K562 (cell line): ENCODE results near the gene SLC7A1. TPM values are rescaled to one million over a fixed set of nuclear protein-coding genes. Genes with fewer than 3 reads are reported as not detected.
A peak's percentile ranks its signal among the peaks of the same experiment; 100 is the strongest.

Experiments used
- ATAC-seq: fragments of 200-7000 bp; cut with Tn5 transposase; 3 replicates; pipeline ENCODE4 v1.9.1; 2020; ENCODE audit warnings: moderate library complexity
- BruUV-seq: library from RNA; stranded (reverse); fragments of 400-500 nt; replicated peaks from 2 replicates; lab custom pipeline; 2021; lab: Mats Ljungman, UMichigan
- CTCF ChIA-PET: fragments of 300-600 bp; formaldehyde crosslinking; extraction: SDS; loops from one replicate; lab custom pipeline; 2021; ENCODE audit warnings: low intra/inter-chr PET ratio; lab: Yijun Ruan, JAX
- POLR2A ChIA-PET: fragments of 300-600, 350-650 bp; sonication (Branson Sonifier 250); formaldehyde crosslinking; extraction: SDS; loops from one replicate; lab custom pipeline; 2021; ENCODE audit warnings: antibody characterized with exemption, inconsistent platforms; lab: Yijun Ruan, JAX
- DNase-seq, 4 experiments: peaks; one replicate each; pipeline versions ENCODE4 v3.0.0 to v3.0.0-alpha.2; 2011 to 2018; ENCODE audit warnings: low spot score in 3 of 4, mixed read lengths in 3 of 4; ENCODE audit errors: extremely low read depth in 1 of 4
- FAIRE-seq: peaks from 2 replicates; lab custom pipeline; 2011; peaks lifted over from hg19 to GRCh38; lab: Jason Lieb, UNC
- H2AFZ ChIP-seq: 2 replicates; pipeline ENCODE4 v1.6.0; 2011; ENCODE audit warnings: low read depth, low read length, control low read depth, inconsistent platforms
- H3K27ac ChIP-seq: fragments of 200-600 bp; 3 replicates; pipeline ENCODE4 v1.8.0; 2011; ENCODE audit warnings: low read depth, mild to moderate bottlenecking, control low read depth, inconsistent platforms, low read length, moderate library complexity, mixed read lengths; ENCODE audit errors: extremely low read depth
- H3K27me3 ChIP-seq, 2 experiments: fragments of 300-600 bp in 1 of 2; 2 replicates in 1 of 2; 3 replicates in 1 of 2; pipeline versions ENCODE4 v1.6.0 to v1.8.0; 2011; ENCODE audit warnings: inconsistent platforms in 2 of 2, low read length in 2 of 2, mild to moderate bottlenecking in 1 of 2, mixed read lengths in 1 of 2, moderate library complexity in 1 of 2; ENCODE audit not compliant: control insufficient read depth in 2 of 2, insufficient read depth in 2 of 2
- H3K36me3 ChIP-seq: fragments of 300-600 bp; 3 replicates; pipeline ENCODE4 v1.8.0; 2011; ENCODE audit warnings: mild to moderate bottlenecking, low read length, inconsistent platforms; ENCODE audit not compliant: control insufficient read depth, insufficient read depth
- H3K4me1 ChIP-seq, 2 experiments: fragments of 200-600 bp in 1 of 2; replicated peaks in 1 of 2; 2 replicates in 1 of 2; 3 replicates in 1 of 2; pipeline versions ENCODE4 v1.5.1 to v1.8.0; 2011; ENCODE audit warnings: inconsistent platforms in 2 of 2, low read length in 2 of 2, mild to moderate bottlenecking in 1 of 2, mixed read lengths in 1 of 2, moderate library complexity in 1 of 2; ENCODE audit not compliant: control insufficient read depth in 2 of 2, insufficient read depth in 2 of 2
- H3K4me2 ChIP-seq: 2 replicates; pipeline ENCODE4 v1.6.1; 2011; ENCODE audit warnings: low read length, control low read depth, inconsistent platforms, mixed read lengths; ENCODE audit not compliant: insufficient read depth
- H3K4me3 ChIP-seq: fragments of 200-600 bp; sonication (generic), shearing (Covaris generic); 2 replicates; pipeline ENCODE4 v1.5.1; 2016; ENCODE audit warnings: control low read depth, inconsistent platforms
- H3K79me2 ChIP-seq: fragments of 200-600 bp; 3 replicates; pipeline ENCODE4 v1.8.0; 2011; ENCODE audit warnings: low read length, inconsistent platforms; ENCODE audit not compliant: control insufficient read depth, insufficient read depth
- H3K9ac ChIP-seq, 2 experiments: 2 replicates each; pipeline versions ENCODE4 v1.6.0 to v1.6.1; 2011; ENCODE audit warnings: low read depth in 2 of 2, low read length in 2 of 2, control low read depth in 1 of 2, inconsistent platforms in 1 of 2, mild to moderate bottlenecking in 1 of 2, mixed read lengths in 1 of 2; ENCODE audit not compliant: insufficient read depth in 1 of 2
- H3K9me1 ChIP-seq: one replicate; pipeline ENCODE4 v1.6.0; 2011; ENCODE audit warnings: inconsistent platforms, mild to moderate bottlenecking, low read length, moderate library complexity; ENCODE audit not compliant: control insufficient read depth, insufficient read depth
- H3K9me3 ChIP-seq: replicated peaks from 2 replicates; pipeline ENCODE4 v1.5.1; 2011; ENCODE audit warnings: low read depth, low read length, inconsistent platforms; ENCODE audit not compliant: control insufficient read depth, insufficient read depth
- H4K20me1 ChIP-seq: replicated peaks from 2 replicates; pipeline ENCODE4 v1.6.1; 2011; ENCODE audit warnings: low read length, inconsistent platforms, mixed read lengths; ENCODE audit not compliant: control insufficient read depth, insufficient read depth
- FOXJ2 ChIP-seq: fragments of 200-800 bp; sonication (Bioruptor generic); IDR thresholded peaks from 2 replicates; pipeline ENCODE4 v1.6.1; 2016; ENCODE audit warnings: missing genetic modification characterization, missing compliant biosample characterization
- POLR2G ChIP-seq: fragments of 200-400 bp; formaldehyde crosslinking; IDR thresholded peaks from 2 replicates; pipeline ENCODE4 v1.6.1; 2017; ENCODE audit warnings: low read depth, mild to moderate bottlenecking, antibody characterized with exemption, low read length, moderate library complexity
- WGBS: fragments of 100-300 bp; shearing (Covaris generic); methylation state at CpG from one replicate; pipeline ENCODE4 v1.1.6; 2016; ENCODE audit warnings: low coverage, mixed read lengths; ENCODE audit not compliant: insufficient coverage; ENCODE audit errors: missing lambda C conversion rate; 5-methylcytosine and 5-hydroxymethylcytosine counted together
- in situ Hi-C: fragments of 300-500 bp; cut with MboI; formaldehyde crosslinking; loops from 4 replicates; pipeline ENCODE4 v1.15.0; 2018; ENCODE audit warnings: inconsistent platforms, mixed read lengths
- intact Hi-C: fragments of 100-400 bp; cut with micrococcal nuclease; formaldehyde crosslinking; loops from 2 replicates; pipeline ENCODE4 v1.14.2; 2022
- polyA plus RNA-seq, 8 experiments: library from polyadenylated mRNA; depleted of rRNA in 4 of 8; stranded (reverse) in 5 of 8; unstranded in 3 of 8; fragments of >200 nt; fragmentation: Nextera tagmentation in 2 of 8; fragmentation: Illumina TruSeq in 1 of 8; extraction: Ambion mirVana in 2 of 8; extraction: Trizol in 1 of 8; gene quantifications; 2 replicates each; pipeline versions ENCODE4 v1.2.1 to v1.2.3, GENCODE V29; 2011 to 2014; ENCODE audit warnings: inconsistent platforms in 1 of 8, missing spikeins in 1 of 8
- total RNA-seq, 7 experiments: library from RNA; depleted of rRNA in 6 of 7; stranded (reverse); fragments of >200 nt in 6 of 7; fragmentation: Illumina TruSeq in 2 of 7; extraction: Trizol in 2 of 7; gene quantifications; 2 replicates each; pipeline versions ENCODE4 v1.2.1 to v1.2.3, GENCODE V29; 2011 to 2021; ENCODE audit warnings: low replicate concordance in 1 of 7
- TF ChIP-seq, protein P1 (sequence below): fragments of 450-650 bp; formaldehyde crosslinking; IDR thresholded peaks from 2 replicates; pipeline ENCODE4 v1.4.0; 2020; ENCODE audit warnings: mild to moderate bottlenecking, mixed read lengths

Gene SLC7A1
- total and polyA plus RNA-seq, 9 of the 15 experiments (the other 6 are each of a cell fraction or from before 2014, with no cell fraction given): 3.3 to 69.7 (median 10.8) TPM

DNA sequence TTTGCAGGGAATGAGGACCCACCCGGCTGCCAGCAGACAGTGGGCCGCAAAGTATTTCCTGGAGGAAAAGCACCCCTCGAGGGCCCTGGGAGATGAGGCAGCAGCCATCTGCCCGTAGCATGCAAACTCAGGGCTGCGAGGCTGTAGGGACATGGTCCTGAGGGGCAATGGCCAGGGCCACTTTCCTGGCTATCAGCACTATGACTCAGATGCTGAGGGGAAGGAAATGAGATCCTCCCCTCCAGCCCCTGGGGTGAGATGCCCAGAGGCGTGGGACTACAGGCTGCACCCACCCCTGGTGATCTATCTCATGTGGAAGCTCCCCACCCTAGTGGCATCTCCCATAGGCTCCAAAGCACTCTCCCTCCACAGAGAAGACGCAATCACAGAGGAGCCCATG, 80.1 kb downstream of the SLC7A1 start (continued):
- TF ChIP-seq, protein P1, sequence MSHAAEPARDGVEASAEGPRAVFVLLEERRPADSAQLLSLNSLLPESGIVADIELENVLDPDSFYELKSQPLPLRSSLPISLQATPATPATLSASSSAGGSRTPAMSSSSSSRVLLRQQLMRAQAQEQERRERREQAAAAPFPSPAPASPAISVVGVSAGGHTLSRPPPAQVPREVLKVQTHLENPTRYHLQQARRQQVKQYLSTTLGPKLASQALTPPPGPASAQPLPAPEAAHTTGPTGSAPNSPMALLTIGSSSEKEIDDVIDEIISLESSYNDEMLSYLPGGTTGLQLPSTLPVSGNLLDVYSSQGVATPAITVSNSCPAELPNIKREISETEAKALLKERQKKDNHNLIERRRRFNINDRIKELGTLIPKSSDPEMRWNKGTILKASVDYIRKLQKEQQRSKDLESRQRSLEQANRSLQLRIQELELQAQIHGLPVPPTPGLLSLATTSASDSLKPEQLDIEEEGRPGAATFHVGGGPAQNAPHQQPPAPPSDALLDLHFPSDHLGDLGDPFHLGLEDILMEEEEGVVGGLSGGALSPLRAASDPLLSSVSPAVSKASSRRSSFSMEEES (CRISPR knock-in tag): no peak

DNA sequence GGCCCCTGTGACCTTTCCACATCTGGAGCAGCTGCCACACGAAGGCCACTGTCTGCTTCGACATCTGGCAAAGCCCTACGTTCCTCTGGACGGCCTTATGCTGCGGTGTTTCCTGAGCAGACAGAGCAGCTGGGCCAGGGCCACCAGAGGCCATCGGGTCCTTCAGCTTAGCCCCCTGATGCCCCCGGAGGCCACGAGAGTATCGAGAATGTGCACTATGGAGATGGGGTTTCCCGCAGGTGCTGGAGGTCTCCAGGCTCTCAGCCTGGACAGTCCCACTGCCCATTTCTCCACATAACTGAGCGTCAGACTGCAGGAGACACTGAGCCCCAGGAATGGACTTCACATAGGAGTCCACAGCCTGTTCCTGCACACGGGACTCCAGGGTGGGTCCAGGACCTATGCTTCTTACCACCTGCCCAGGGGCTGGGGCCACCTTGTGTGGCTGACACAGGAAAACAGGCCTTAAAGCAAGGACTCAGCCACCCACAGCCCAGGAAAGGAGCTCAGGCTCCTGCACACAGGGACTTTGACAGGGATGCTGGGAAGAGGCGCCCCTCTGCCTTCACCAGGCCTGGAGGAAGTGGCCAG, 80.7 kb downstream of the SLC7A1 start:
- 98% methylated on average over 7 of the region's 13 CpGs for WGBS
- TF ChIP-seq POLR2G (0 out of 2 replicates have a peak, but pooled peaks have one; percentile 11), FOXJ2 (tag) (no peak)
- TF ChIP-seq, all 486 proteins: peak for 1

More for the DNA sequence above, 80.7 kb downstream of the SLC7A1 start:
- Histone ChIP-seq H4K20me1 (no peaks in the 10 kb centered on the region; the same call in 1 of the 2 replicates), H3K27ac (no peak overlapping the region), H3K4me2 (no peak overlapping the region), H3K9me1 (no peaks in the 10 kb centered on the region), H2AFZ (no peak overlapping the region), H3K79me2 (no peaks in the 10 kb centered on the region), H3K27me3 (no peaks in the 10 kb centered on the region), H3K9ac (no peak overlapping the region), H3K4me1 (peaks cover 0 to 6% of the 10 kb centered on the region in 2 experiments; a peak in 1 of 5 replicates), H3K9me3 (no peaks in the 10 kb centered on the region), H3K4me3 (no peak overlapping the region), H3K36me3 (peaks cover 52% of the 10 kb centered on the region)
- in situ Hi-C loops (loop anchor here (5.0 kb wide), 1 partner anchor 192 kb away; no protein-coding TSS in a partner anchor), intact Hi-C loops (no loop called here)
- no peak for DNase-seq
- ChIA-PET POLR2A (no interaction called here), CTCF (no interaction called here)
- FAIRE-seq: no peak
- no peak for ATAC-seq
- BruUV-seq: no TSS peak
